GM18909 (cell line): ENCODE results near the gene ZNF217.
"Not testable (repeated sequence)": the region's sequence is repeated elsewhere in the genome, so short reads cannot be mapped to it uniquely, and the experiment has no call there.

Experiments
- ATAC-seq: cut with Tn5 transposase; IDR thresholded peaks from one replicate; pipeline ENCODE4 v1.9.1; 2021; ENCODE audit warnings: mild to moderate bottlenecking; ENCODE audit not compliant: unreplicated experiment, poor library complexity

ZNF217 gene

GRCh38 chr20:53598140-53599043 lies 4.8 kb upstream of the ZNF217 start:
- no peak for ATAC-seq

GRCh38 chr20:53597521-53598120 lies 4.0 kb upstream of the ZNF217 start:
- ATAC-seq, result no peak

GRCh38 chr20:53597030-53597482 lies 3.4 kb upstream of the ZNF217 start:
- ATAC-seq, result no peak

GRCh38 chr20:53596189-53597001 lies 2.8 kb upstream of the ZNF217 start:
- not testable (repeated sequence) for ATAC-seq

- not testable (repeated sequence) for ATAC-seq
Observed at GRCh38 chr20:53595742-53596141, 2.1 kb upstream of the ZNF217 start.

- no peak for ATAC-seq
Observed at GRCh38 chr20:53595018-53595378, 1.4 kb upstream of the ZNF217 start.

- ATAC-seq, result peak; percentile 72
Observed at GRCh38 chr20:53594068-53595017, 704 bp upstream of the ZNF217 start.

- no peak for ATAC-seq
Observed at GRCh38 chr20:53592992-53593465, 610 bp downstream of the ZNF217 start.

- ATAC-seq, result peak; percentile 32
Observed at GRCh38 chr20:53592454-53592991, 1.1 kb downstream of the ZNF217 start.

- ATAC-seq, result not testable (repeated sequence)
Observed at GRCh38 chr20:53591941-53592441, 1.6 kb downstream of the ZNF217 start.

GRCh38 chr20:53591206-53591741 lies 2.4 kb downstream of the ZNF217 start:
- ATAC-seq, result not testable (repeated sequence)

- not testable (repeated sequence) for ATAC-seq
Observed at GRCh38 chr20:53590608-53591007, 3.0 kb downstream of the ZNF217 start.

- ATAC-seq, result not testable (repeated sequence)
Observed at GRCh38 chr20:53590122-53590521, 3.5 kb downstream of the ZNF217 start.

GRCh38 chr20:53589321-53590065 lies 4.1 kb downstream of the ZNF217 start:
- ATAC-seq, result not testable (repeated sequence)

GRCh38 chr20:53587157-53587703 lies 6.4 kb downstream of the ZNF217 start:
- not testable (repeated sequence) for ATAC-seq

GRCh38 chr20:53586640-53587039 lies 7.0 kb downstream of the ZNF217 start:
- no peak for ATAC-seq

- not testable (repeated sequence) for ATAC-seq
Observed at GRCh38 chr20:53585910-53586309, 7.7 kb downstream of the ZNF217 start.
